GM12864 (cell line): ENCODE data around the gene TMPRSS4.
"Not testable (repeated sequence)": the region's sequence is repeated elsewhere in the genome, so short reads cannot be mapped to it uniquely, and the experiment has no call there.

Experiments
- DNase-seq: peaks from one replicate; pipeline ENCODE4 v3.0.0-alpha.2; 2011; ENCODE audit warnings: low read depth
- H3K4me3 ChIP-seq: 2 replicates; pipeline ENCODE4 v1.5.1; 2011; ENCODE audit warnings: mild to moderate bottlenecking, low read depth, low read length, control low read depth
- TF ChIP-seq, protein P1 (sequence below): IDR thresholded peaks from 2 replicates; pipeline ENCODE4 v1.5.1; 2011; ENCODE audit warnings: low read depth, mild to moderate bottlenecking, moderate library complexity, low read length, control low read depth, inconsistent platforms; ENCODE audit errors: missing control alignments

The TMPRSS4 gene

GRCh38 chr11:118057251-118058145 lies 19.4 kb upstream of the TMPRSS4 start:
- no peak for DNase-seq
- TF ChIP-seq, protein P1, sequence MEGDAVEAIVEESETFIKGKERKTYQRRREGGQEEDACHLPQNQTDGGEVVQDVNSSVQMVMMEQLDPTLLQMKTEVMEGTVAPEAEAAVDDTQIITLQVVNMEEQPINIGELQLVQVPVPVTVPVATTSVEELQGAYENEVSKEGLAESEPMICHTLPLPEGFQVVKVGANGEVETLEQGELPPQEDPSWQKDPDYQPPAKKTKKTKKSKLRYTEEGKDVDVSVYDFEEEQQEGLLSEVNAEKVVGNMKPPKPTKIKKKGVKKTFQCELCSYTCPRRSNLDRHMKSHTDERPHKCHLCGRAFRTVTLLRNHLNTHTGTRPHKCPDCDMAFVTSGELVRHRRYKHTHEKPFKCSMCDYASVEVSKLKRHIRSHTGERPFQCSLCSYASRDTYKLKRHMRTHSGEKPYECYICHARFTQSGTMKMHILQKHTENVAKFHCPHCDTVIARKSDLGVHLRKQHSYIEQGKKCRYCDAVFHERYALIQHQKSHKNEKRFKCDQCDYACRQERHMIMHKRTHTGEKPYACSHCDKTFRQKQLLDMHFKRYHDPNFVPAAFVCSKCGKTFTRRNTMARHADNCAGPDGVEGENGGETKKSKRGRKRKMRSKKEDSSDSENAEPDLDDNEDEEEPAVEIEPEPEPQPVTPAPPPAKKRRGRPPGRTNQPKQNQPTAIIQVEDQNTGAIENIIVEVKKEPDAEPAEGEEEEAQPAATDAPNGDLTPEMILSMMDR, result no peak
- H3K4me3 ChIP-seq, result no peak overlapping the region

GRCh38 chr11:118058311-118059245 lies 18.3 kb upstream of the TMPRSS4 start:
- no peak overlapping the region for H3K4me3 ChIP-seq
- TF ChIP-seq, protein P1, result no peak
- DNase-seq, result no peak

DNA sequence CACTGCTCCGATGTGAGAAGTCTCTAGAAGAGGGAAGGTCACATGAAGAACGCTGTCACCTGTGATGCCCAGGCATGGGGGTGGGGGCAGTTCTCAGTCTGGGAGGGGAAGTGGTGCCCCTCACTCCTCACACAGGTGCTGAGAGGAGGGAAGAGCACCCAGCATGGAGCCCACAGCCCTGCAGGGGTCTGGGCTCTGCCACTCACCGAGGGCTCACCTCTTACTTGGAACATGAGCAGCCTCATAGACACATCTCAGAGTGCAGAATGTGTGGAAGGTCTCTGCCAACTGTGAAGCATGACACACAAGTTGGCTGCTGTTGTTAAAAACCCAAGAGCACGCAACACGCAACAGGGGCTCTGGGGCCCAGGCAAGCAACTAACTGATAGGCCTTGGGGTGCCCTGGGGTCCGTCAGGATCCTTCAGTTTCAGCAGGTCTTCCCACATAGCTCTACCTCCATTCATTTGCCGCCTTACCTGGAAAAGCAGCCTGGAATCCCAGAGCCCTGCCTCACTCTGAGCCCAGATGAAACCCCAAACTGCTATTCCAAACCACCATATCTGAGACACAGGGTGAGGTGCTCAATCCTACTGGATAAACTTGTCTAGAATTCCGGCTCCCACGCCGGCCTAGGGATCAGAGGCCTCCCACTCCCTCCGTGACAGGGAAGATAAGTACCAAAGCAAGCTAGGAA lies 17.5 kb upstream of the TMPRSS4 start:
- TF ChIP-seq, protein P1, result no peak
- no peak for DNase-seq

GRCh38 chr11:118060081-118060661 lies 16.7 kb upstream of the TMPRSS4 start:
- no peak overlapping the region for H3K4me3 ChIP-seq
- no peak for DNase-seq
- TF ChIP-seq, protein P1, result no peak

More for the DNA sequence above, 17.5 kb upstream of the TMPRSS4 start:
- no peak overlapping the region for H3K4me3 ChIP-seq

DNA sequence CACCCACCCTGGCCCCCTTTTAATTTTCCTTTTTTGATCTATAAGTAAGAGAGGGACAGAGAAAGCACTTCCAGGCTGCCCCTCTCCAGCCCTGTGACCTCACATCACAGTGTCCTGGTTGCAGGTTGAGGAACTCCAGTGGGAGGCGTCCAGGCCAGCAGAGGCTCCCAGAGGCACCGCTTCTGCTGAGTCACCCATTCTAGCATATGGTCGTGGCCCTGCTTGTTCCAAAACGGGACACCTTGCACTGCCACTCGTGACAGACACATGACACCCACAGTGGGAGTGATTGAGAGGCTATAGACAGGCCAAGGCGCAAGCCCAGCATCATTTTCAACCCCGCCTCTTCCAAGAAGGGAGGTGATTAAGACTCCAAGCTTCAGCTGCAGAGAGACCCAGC lies 16.0 kb upstream of the TMPRSS4 start:
- no peak for DNase-seq
- no peak overlapping the region for H3K4me3 ChIP-seq
- TF ChIP-seq, protein P1, result no peak

DNA sequence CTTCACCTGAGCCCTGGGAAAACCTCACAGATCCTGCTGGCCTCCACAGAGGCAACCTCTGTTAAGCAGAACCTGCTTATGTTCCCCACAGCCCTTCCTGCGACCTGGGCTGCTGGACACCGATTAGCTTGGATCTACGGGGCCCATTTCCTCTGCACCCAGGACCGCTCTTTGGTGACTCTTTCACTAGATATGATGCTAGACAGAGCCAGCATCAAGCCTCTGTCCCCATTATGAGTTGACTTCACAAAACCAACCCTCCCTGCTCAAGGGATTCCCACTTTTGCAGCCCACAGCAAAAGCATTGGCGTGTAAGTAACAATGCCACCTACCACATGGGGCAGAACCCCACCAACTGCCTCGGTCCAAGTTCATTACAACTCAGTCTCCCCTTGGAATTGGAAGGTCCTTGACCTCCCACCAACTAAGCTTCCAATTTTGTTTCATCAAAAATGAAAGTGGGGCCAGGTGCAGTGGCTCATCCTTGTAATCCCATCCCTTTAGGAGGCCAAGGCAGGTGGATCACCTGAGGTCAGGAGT lies 15.2 kb upstream of the TMPRSS4 start:
- no peak overlapping the region for H3K4me3 ChIP-seq
- TF ChIP-seq, protein P1, result no peak
- no peak for DNase-seq

DNA sequence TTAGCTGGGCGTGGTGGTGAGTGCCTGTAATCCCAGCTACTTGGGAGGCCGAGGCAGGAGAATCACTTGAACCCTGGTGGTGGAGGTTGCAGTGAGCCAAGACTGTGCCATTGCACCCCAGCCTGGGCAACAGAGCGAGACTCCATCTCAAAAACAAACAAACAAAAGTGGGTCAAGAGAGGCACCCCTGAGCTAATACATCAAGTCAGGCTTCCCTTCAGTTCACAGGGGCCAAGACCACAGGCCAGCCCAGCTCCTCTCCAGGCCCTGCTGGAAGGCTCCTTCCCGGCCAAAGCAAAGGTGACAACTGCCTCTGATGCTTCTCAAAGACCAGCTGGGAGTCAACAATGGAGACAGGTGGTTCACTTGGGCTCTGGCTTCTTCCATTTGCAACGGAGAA lies 14.7 kb upstream of the TMPRSS4 start:
- H3K4me3 ChIP-seq, DNase-seq: not testable (repeated sequence)

GRCh38 chr11:118062631-118063030 lies 14.2 kb upstream of the TMPRSS4 start:
- H3K4me3 ChIP-seq, DNase-seq: not testable (repeated sequence)
